22Rv1 (cell line): Measurements from ENCODE around the gene CFAP126.

Experiments
- CTCF ChIP-seq: fragments of 450-650 bp; IDR thresholded peaks from 2 replicates; pipeline ENCODE4 v1.5.1; 2017; ENCODE audit warnings: mild to moderate bottlenecking
- ZFX ChIP-seq: fragments of 450-650 bp; IDR thresholded peaks from 2 replicates; pipeline ENCODE4 v1.6.1; 2017; ENCODE audit warnings: antibody characterized with exemption, borderline replicate concordance

- no peak for TF ChIP-seq CTCF
- no peak for TF ChIP-seq ZFX
Observed at GRCh38 chr1:161391611-161392010, 23.9 kb upstream of the CFAP126 start.
